ENCODE results near the gene TMPRSS11B. TPM values are rescaled to one million over a fixed set of nuclear protein-coding genes. Genes with fewer than 3 reads are reported as not detected.

TMPRSS11B gene
- total and polyA plus RNA-seq, 2 experiments from 2014 or later = not detected

Other genes starting within 250 kb of the TMPRSS11B start
- gene TMPRSS11F, start 115.8 kb downstream of the TMPRSS11B start, total RNA-seq (2014; rRNA removed; shearing (Covaris generic)) = 0.27 TPM in 1 of 2 replicates, not detected in the other
- not detected in 2 replicates for gene TMPRSS11F, start 115.8 kb downstream of the TMPRSS11B start, polyA plus RNA-seq (2016; fragmentation: Nextera tagmentation; extraction: Ambion mirVana)
- 67.6 and 72.3 TPM in 2 replicates for gene YTHDC1, start 104.4 kb upstream of the TMPRSS11B start, total RNA-seq (2014; rRNA removed; shearing (Covaris generic))
- gene YTHDC1, start 104.4 kb upstream of the TMPRSS11B start, polyA plus RNA-seq (2016; fragmentation: Nextera tagmentation; extraction: Ambion mirVana) = 135 and 144 TPM in 2 replicates
- gene TMPRSS11E, start 201.8 kb upstream of the TMPRSS11B start, total RNA-seq (2014; rRNA removed; shearing (Covaris generic)) = 1.4 TPM in 2 replicates
- gene TMPRSS11E, start 201.8 kb upstream of the TMPRSS11B start, polyA plus RNA-seq (2016; fragmentation: Nextera tagmentation; extraction: Ambion mirVana) = 0.43 and 0.44 TPM in 2 replicates

Data from GM23338 (cell line).